A549 (cell line): ENCODE measurements around the gene HACD1. TPM values are rescaled to one million over a fixed set of nuclear protein-coding genes. Genes with fewer than 3 reads are reported as not detected.
A peak's percentile ranks its signal among the peaks of the same experiment; 100 is the strongest.

ENCODE experiments used
- ATAC-seq, 2 experiments: fragments of 200-7000 bp in 1 of 2; fragments of >200 bp in 1 of 2; cut with Nextera tagmentation in 1 of 2; cut with Tn5 transposase in 1 of 2; 3 replicates each; pipeline versions ENCODE4 v1.8.0 to v1.9.1; 2018 to 2020; ENCODE audit warnings: mild to moderate bottlenecking in 1 of 2, moderate library complexity in 1 of 2
- CTCF ChIA-PET: fragments of 300-600 bp; sonication (Branson Sonifier 250); formaldehyde crosslinking; extraction: SDS; loops from one replicate; lab custom pipeline; 2021; ENCODE audit warnings: antibody characterized with exemption, inconsistent platforms; lab: Yijun Ruan, JAX
- POLR2A ChIA-PET: fragments of 350-600 bp; formaldehyde crosslinking; extraction: SDS; loops from one replicate; lab custom pipeline; 2021; ENCODE audit warnings: antibody characterized with exemption, inconsistent platforms; lab: Yijun Ruan, JAX
- DNase-seq, 2 experiments: peaks; one replicate each; pipeline versions ENCODE4 v3.0.0 to v3.0.0-alpha.2; 2011 to 2016; ENCODE audit warnings: low read depth in 1 of 2, low spot score in 1 of 2
- FAIRE-seq: peaks from 2 replicates; lab custom pipeline; 2011; peaks lifted over from hg19 to GRCh38; lab: Jason Lieb, UNC
- H3K27ac ChIP-seq, 2 experiments: fragments of >200 bp; sonication (Bioruptor Twin); formaldehyde crosslinking; 3 replicates each; pipeline ENCODE4 v1.5.1; 2016 to 2017
- H3K4me1 ChIP-seq: fragments of >200 bp; sonication (Bioruptor Twin); formaldehyde crosslinking; 3 replicates; pipeline ENCODE4 v1.6.1; 2016
- H3K4me2 ChIP-seq: fragments of >200 bp; sonication (Bioruptor Twin); formaldehyde crosslinking; 3 replicates; pipeline ENCODE4 v1.6.1; 2016
- H3K4me3 ChIP-seq: fragments of >200 bp; sonication (Bioruptor Twin); formaldehyde crosslinking; 3 replicates; pipeline ENCODE4 v1.5.1; 2016
- H3K9me3 ChIP-seq: fragments of >200 bp; sonication (Bioruptor Twin); formaldehyde crosslinking; 3 replicates; pipeline ENCODE4 v1.6.1; 2016
- CEBPB ChIP-seq, 2 experiments: fragments of >200 bp in 1 of 2; sonication (Bioruptor Twin) in 1 of 2; formaldehyde crosslinking in 1 of 2; IDR thresholded peaks; 2 replicates each; pipeline ENCODE4 v1.6.1; 2012 to 2016
- CHD2 ChIP-seq: fragments of 150-350 bp; IDR thresholded peaks from 2 replicates; pipeline ENCODE4 v1.6.1; 2014; ENCODE audit warnings: low read length; ENCODE audit not compliant: partially characterized antibody
- CHD4 ChIP-seq: fragments of 200-600 bp; sonication (generic); IDR thresholded peaks from 2 replicates; pipeline ENCODE4 v1.6.1; 2016; ENCODE audit warnings: antibody characterized with exemption, mild to moderate bottlenecking, borderline replicate concordance
- EP300 ChIP-seq, 2 experiments: fragments of >200 bp; sonication (Bioruptor Twin); formaldehyde crosslinking; IDR thresholded peaks; 2 replicates in 1 of 2; 3 replicates in 1 of 2; pipeline ENCODE4 v1.6.1; 2016 to 2017
- FOSB ChIP-seq: fragments of 250-450 bp; sonication (Bioruptor Pico); IDR thresholded peaks from 2 replicates; pipeline ENCODE4 v1.5.0; 2020; ENCODE audit warnings: mild to moderate bottlenecking, moderate library complexity
- FOXS1 ChIP-seq: fragments of 250-450 bp; sonication (Bioruptor Pico); IDR thresholded peaks from 2 replicates; pipeline ENCODE4 v1.5.0; 2020; ENCODE audit warnings: mild to moderate bottlenecking, moderate library complexity
- GATA3 ChIP-seq: IDR thresholded peaks from 2 replicates; pipeline ENCODE4 v1.6.1; 2012; ENCODE audit warnings: borderline replicate concordance
- HOXB13 ChIP-seq: fragments of 250-450 bp; sonication (Bioruptor Pico); IDR thresholded peaks from 2 replicates; pipeline ENCODE4 v1.5.0; 2020; ENCODE audit warnings: low read depth, mild to moderate bottlenecking, moderate library complexity
- HOXB5 ChIP-seq: fragments of 250-450 bp; sonication (Bioruptor Pico); IDR thresholded peaks from 2 replicates; pipeline ENCODE4 v1.5.0; 2020; ENCODE audit warnings: mild to moderate bottlenecking, moderate library complexity
- JUN ChIP-seq, 2 experiments: fragments of >200 bp; sonication (Bioruptor Twin); formaldehyde crosslinking; IDR thresholded peaks; 2 replicates in 1 of 2; 3 replicates in 1 of 2; pipeline ENCODE4 v1.6.1; 2016 to 2017
- JUNB ChIP-seq: fragments of >200 bp; sonication (Bioruptor Twin); formaldehyde crosslinking; IDR thresholded peaks from 2 replicates; pipeline ENCODE4 v1.6.1; 2016
- MAFK ChIP-seq: fragments of 450-650 bp; IDR thresholded peaks from 2 replicates; pipeline ENCODE4 v1.6.1; 2014; ENCODE audit not compliant: partially characterized antibody
- MYC ChIP-seq: IDR thresholded peaks from 2 replicates; pipeline ENCODE4 v1.6.1; 2012; ENCODE audit warnings: mild to moderate bottlenecking, inconsistent platforms, low read length, improper control_type of control experiment, borderline replicate concordance
- NFE2L2 ChIP-seq: fragments of 150-350 bp; conservative IDR thresholded peaks from 2 replicates; pipeline ENCODE4 v1.6.1; 2014; ENCODE audit warnings: low read length
- PHF8 ChIP-seq: fragments of 200-600 bp; sonication (generic); IDR thresholded peaks from 2 replicates; pipeline ENCODE4 v1.6.1; 2016; ENCODE audit warnings: low read depth, mild to moderate bottlenecking, antibody characterized with exemption, moderate library complexity, borderline replicate concordance
- POLR2A ChIP-seq: IDR thresholded peaks from 2 replicates; pipeline ENCODE4 v1.6.1; 2012; ENCODE audit warnings: mild to moderate bottlenecking, low read length
- POLR2AphosphoS2 ChIP-seq: conservative IDR thresholded peaks from 2 replicates; pipeline ENCODE4 v1.6.1; 2012; ENCODE audit warnings: low read length, improper control_type of control experiment, inconsistent platforms
- RFX5 ChIP-seq: fragments of 450-650 bp; IDR thresholded peaks from 2 replicates; pipeline ENCODE4 v1.7.1; 2014; ENCODE audit warnings: antibody characterized with exemption, mild to moderate bottlenecking, moderate library complexity
- RNF2 ChIP-seq: fragments of 200-600 bp; sonication (generic); IDR thresholded peaks from 2 replicates; pipeline ENCODE4 v1.6.1; 2016; ENCODE audit warnings: low read depth, mild to moderate bottlenecking, antibody characterized with exemption, moderate library complexity, borderline replicate concordance
- SMC3 ChIP-seq: fragments of >200 bp; sonication (Bioruptor Twin); formaldehyde crosslinking; IDR thresholded peaks from 3 replicates; pipeline ENCODE4 v1.6.1; 2018; ENCODE audit warnings: inconsistent platforms
- TFCP2L1 ChIP-seq: fragments of 250-450 bp; sonication (Bioruptor Pico); IDR thresholded peaks from 2 replicates; pipeline ENCODE4 v1.5.0; 2021; ENCODE audit warnings: mild to moderate bottlenecking
- ZC3H11A ChIP-seq: fragments of 450-650 bp; IDR thresholded peaks from 2 replicates; pipeline ENCODE4 v1.6.1; 2014; ENCODE audit warnings: antibody characterized with exemption, mild to moderate bottlenecking
- ZNF302 ChIP-seq: fragments of 250-450 bp; sonication (Bioruptor Pico); IDR thresholded peaks from 2 replicates; pipeline ENCODE4 v1.9.0; 2021; ENCODE audit warnings: inconsistent platforms, mild to moderate bottlenecking, moderate library complexity
- ZSCAN20 ChIP-seq: fragments of 250-450 bp; sonication (Bioruptor Pico); IDR thresholded peaks from 2 replicates; pipeline ENCODE4 v1.8.0; 2022; ENCODE audit warnings: mild to moderate bottlenecking, moderate library complexity
- WGBS: methylation state at CpG from one replicate; pipeline ENCODE4 v1.1.6; 2017; ENCODE audit errors: missing lambda C conversion rate; 5-methylcytosine and 5-hydroxymethylcytosine counted together
- polyA plus RNA-seq, 4 experiments: library from polyadenylated mRNA; depleted of rRNA in 3 of 4; stranded (reverse); fragments of >200 nt; fragmentation: RNase III in 1 of 4; extraction: RNeasy Plus Mini Kit Qiagen cat#74134 plus additional on column Dnase treatment in 1 of 4; gene quantifications; 2 replicates in 3 of 4; 3 replicates in 1 of 4; pipeline ENCODE4 v1.2.3, GENCODE V29; 2011 to 2017
- TF ChIP-seq, protein P1 (sequence below): fragments of >200 bp; sonication (Bioruptor Twin); formaldehyde crosslinking; IDR thresholded peaks from 2 replicates; pipeline ENCODE4 v1.6.1; 2016
- TF ChIP-seq, protein P2 (sequence below): fragments of 200-600 bp; sonication (generic); IDR thresholded peaks from 2 replicates; pipeline ENCODE4 v1.6.1; 2016; ENCODE audit warnings: antibody characterized with exemption, mild to moderate bottlenecking, moderate library complexity
- TF ChIP-seq, protein P3 (sequence below): IDR thresholded peaks from 2 replicates; pipeline ENCODE4 v1.6.1; 2012
- TF ChIP-seq, protein P4 (sequence below): IDR thresholded peaks from 2 replicates; pipeline ENCODE4 v1.6.1; 2012; ENCODE audit warnings: low read depth, borderline replicate concordance
- TF ChIP-seq, protein P5 (sequence below): fragments of 250-450 bp; sonication (Bioruptor Pico); IDR thresholded peaks from 2 replicates; pipeline ENCODE4 v1.5.0; 2020; ENCODE audit warnings: low read depth, mild to moderate bottlenecking, moderate library complexity

HACD1 gene
- polyA plus RNA-seq, 2 of the 4 experiments (the other 2 are of a cell fraction) = 44.9 to 92.1 TPM

DNA sequence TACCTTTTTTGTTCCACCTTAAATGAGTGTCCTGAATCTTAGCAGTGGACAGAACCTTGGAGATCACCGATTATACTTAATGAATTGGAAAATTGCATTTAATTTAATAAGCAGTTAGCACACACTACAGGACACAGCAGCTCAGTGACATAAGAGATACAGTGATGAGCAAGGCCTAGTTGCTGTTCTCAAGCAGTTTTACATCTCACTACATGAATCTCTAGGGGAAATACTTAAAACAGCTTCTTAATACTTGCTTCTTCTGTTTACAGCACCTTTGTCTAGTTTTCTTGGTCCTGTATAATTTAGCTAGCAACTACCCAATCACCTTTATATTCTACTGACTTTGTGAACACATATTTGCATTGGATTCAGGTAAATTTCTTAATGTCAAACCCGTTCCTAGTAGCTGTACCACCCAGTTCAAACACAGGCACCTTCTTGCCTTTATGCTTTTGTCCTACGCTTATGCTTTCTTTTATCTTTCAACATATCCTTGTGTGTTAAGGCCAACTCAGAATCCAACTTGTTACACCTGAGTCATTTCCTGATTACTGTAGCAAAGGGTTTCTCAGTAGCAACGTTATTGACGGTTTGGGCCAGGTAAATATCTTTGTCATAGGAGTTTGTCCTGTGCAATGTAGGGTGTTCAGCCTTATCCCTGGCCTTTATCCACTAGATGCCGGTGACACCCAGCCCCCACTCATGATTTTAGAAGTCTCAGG, 28.6 kb upstream of the HACD1 start (continued):
- TF ChIP-seq JUNB = no peak

DNA sequence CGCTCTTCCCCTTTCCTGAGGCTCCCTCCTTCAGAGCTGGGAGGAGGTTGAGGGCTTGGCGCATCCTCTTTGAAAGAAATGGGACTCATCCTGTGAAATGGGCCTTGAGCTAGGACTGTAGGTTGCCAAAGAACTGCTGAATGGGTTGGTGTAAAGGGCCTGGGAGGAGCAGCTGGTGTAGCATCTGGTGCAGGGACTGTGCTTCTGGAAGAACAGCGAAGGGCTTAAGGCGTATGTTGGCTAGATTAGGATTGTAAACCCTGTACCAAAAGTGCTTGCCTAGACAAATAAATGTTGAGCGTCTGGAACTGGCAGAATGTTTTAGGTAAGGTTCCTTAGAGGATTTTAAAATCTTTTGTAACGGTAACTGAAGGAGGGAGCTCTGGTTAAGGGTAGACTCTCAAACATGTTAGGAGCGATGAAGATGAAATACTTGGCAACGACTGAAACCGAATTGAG, 27.3 kb upstream of the HACD1 start:
- peak overlapping the region; percentile 91 for H3K4me3 ChIP-seq
- peak overlapping the region; percentile 96 to 97 for H3K27ac ChIP-seq
- FAIRE-seq = no peak
- TF ChIP-seq, protein P1, sequence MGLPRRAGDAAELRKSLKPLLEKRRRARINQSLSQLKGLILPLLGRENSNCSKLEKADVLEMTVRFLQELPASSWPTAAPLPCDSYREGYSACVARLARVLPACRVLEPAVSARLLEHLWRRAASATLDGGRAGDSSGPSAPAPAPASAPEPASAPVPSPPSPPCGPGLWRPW = no peak
- TF ChIP-seq MAFK = peak; percentile 92
- peaks cover 30% of the 10 kb centered on the region for H3K4me1 ChIP-seq
- POLR2A ChIA-PET = interaction anchor here (0.6 to 2.3 kb wide), 9 partner anchors 11 to 151 kb away, joined by 3 to 53 read pairs (median 6); partner anchors contain the start of gene HACD1
- peak; percentile 55 to 59 for ATAC-seq
- H3K9me3 ChIP-seq = no peaks in the 10 kb centered on the region
- no peak for DNase-seq
- 13% methylated on average over 9 of the region's 9 CpGs for WGBS
- CTCF ChIA-PET = interaction anchor here (1.1 to 3.2 kb wide), 5 partner anchors 8 to 99 kb away, joined by 3 to 13 read pairs (median 3); partner anchors contain the start of gene HACD1
- peak overlapping the region; percentile 87 for H3K4me2 ChIP-seq

DNA sequence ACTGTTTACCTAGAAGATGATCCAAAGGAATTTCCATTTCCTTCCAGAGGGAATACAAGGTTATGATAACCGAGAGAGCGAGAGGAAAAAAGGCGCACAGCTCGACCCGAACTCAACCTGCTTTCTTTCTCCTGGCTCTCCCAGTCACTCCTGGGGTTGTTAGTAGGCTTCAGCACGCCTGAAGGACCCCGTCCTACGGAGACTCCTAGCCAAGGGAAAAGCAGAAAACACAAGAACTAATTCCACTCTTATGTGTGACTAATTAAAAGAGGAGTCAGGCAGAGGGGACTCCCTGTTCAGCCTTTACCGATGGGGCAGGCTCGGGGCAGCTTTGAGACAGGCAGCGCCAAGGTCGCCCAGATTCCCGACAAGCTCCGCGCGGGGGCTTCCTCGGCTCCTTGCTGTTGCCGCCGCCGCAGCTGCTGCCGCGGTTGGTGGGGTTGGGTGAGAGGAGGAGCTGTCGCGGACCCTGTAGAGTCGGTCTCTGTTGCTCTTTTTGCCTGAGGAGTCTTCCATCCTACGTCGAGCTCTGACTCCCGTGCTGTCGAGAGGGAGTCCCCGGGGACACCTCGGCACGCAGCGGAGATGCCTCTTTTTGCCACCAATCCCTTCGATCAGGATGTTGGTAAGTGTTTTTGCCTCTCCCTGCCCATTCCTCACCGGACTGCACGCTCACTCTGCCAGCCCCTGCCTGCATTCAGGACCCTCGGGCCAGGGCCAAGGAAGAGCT, 26.7 kb upstream of the HACD1 start, which contains the start of gene STAM:
Gene STAM, plus strand, starts transcription at position 397 of the 730 bp plus-strand sequence. Its CDS starts 189 bp downstream, at position 586.
- WGBS = 3% methylated on average over 37 of the region's 37 CpGs
- TF ChIP-seq NFE2L2 = no peak
- no peak for TF ChIP-seq SMC3
- peak; percentile 92 to 94 for TF ChIP-seq JUN (IDR thresholded peaks at IDR 0.05)
- no peak for TF ChIP-seq CHD2
- TF ChIP-seq CHD4 = no peak
- TF ChIP-seq ZNF302 (CRISPR knock-in tag) = no peak
- TF ChIP-seq, protein P2, sequence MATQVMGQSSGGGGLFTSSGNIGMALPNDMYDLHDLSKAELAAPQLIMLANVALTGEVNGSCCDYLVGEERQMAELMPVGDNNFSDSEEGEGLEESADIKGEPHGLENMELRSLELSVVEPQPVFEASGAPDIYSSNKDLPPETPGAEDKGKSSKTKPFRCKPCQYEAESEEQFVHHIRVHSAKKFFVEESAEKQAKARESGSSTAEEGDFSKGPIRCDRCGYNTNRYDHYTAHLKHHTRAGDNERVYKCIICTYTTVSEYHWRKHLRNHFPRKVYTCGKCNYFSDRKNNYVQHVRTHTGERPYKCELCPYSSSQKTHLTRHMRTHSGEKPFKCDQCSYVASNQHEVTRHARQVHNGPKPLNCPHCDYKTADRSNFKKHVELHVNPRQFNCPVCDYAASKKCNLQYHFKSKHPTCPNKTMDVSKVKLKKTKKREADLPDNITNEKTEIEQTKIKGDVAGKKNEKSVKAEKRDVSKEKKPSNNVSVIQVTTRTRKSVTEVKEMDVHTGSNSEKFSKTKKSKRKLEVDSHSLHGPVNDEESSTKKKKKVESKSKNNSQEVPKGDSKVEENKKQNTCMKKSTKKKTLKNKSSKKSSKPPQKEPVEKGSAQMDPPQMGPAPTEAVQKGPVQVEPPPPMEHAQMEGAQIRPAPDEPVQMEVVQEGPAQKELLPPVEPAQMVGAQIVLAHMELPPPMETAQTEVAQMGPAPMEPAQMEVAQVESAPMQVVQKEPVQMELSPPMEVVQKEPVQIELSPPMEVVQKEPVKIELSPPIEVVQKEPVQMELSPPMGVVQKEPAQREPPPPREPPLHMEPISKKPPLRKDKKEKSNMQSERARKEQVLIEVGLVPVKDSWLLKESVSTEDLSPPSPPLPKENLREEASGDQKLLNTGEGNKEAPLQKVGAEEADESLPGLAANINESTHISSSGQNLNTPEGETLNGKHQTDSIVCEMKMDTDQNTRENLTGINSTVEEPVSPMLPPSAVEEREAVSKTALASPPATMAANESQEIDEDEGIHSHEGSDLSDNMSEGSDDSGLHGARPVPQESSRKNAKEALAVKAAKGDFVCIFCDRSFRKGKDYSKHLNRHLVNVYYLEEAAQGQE = no peak
- TF ChIP-seq ZSCAN20 (CRISPR knock-in tag) = no peak
- TF ChIP-seq FOSB (CRISPR knock-in tag) = no peak
- TF ChIP-seq FOXS1 (CRISPR knock-in tag) = no peak
- no peak for TF ChIP-seq TFCP2L1 (CRISPR knock-in tag)
- TF ChIP-seq CEBPB (IDR thresholded peaks at IDR 0.05) = no peak
- no peak for TF ChIP-seq HOXB5
- 0 out of 2 replicates have a peak, but pooled peaks have one; percentile 17 for TF ChIP-seq RFX5
- TF ChIP-seq RNF2 = no peak
- TF ChIP-seq, protein P3, sequence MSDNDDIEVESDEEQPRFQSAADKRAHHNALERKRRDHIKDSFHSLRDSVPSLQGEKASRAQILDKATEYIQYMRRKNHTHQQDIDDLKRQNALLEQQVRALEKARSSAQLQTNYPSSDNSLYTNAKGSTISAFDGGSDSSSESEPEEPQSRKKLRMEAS = peak; percentile 53
- no peak for TF ChIP-seq POLR2AphosphoS2
- TF ChIP-seq, protein P4, sequence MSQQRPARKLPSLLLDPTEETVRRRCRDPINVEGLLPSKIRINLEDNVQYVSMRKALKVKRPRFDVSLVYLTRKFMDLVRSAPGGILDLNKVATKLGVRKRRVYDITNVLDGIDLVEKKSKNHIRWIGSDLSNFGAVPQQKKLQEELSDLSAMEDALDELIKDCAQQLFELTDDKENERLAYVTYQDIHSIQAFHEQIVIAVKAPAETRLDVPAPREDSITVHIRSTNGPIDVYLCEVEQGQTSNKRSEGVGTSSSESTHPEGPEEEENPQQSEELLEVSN = no peak
- no peak for TF ChIP-seq GATA3
- peak; percentile 29 for TF ChIP-seq POLR2A
- TF ChIP-seq, protein P5, sequence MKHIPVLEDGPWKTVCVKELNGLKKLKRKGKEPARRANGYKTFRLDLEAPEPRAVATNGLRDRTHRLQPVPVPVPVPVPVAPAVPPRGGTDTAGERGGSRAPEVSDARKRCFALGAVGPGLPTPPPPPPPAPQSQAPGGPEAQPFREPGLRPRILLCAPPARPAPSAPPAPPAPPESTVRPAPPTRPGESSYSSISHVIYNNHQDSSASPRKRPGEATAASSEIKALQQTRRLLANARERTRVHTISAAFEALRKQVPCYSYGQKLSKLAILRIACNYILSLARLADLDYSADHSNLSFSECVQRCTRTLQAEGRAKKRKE = no peak
- TF ChIP-seq EP300 (IDR thresholded peaks at IDR 0.05) = no peak
- TF ChIP-seq MYC = peak; percentile 70; the same call in 1 of the 2 replicates
- TF ChIP-seq PHF8 = peak; percentile 43
- TF ChIP-seq ZC3H11A = no peak
- TF ChIP-seq HOXB13 (CRISPR knock-in tag) = no peak

More for the DNA sequence above, 26.7 kb upstream of the HACD1 start, which contains the start of gene STAM:
- Histone ChIP-seq H3K27ac (peak within 1 kb of the TSS; percentile 96 to 97), H3K4me3 (peak within 1 kb of the TSS; percentile 91), H3K4me2 (peak within 1 kb of the TSS; percentile 93), H3K4me1 (peaks cover 30% of the 10 kb centered on the region), H3K9me3 (no peaks in the 10 kb centered on the region)
- DNase-seq (peak; percentile 86 to 92), ATAC-seq (peak; percentile 94 to 97), FAIRE-seq (no peak)
- CTCF ChIA-PET = interaction anchor here (1.1 to 3.2 kb wide), 7 partner anchors 8 to 99 kb away, joined by 3 to 13 read pairs (median 6); partner anchors contain the start of gene HACD1
- POLR2A ChIA-PET = interaction anchor here (0.6 to 2.3 kb wide), 12 partner anchors 12 to 1784 kb away, joined by 3 to 53 read pairs (median 4); partner anchors contain the start of genes ARL5B, HACD1 and MINDY3
